Urothelium cell line (cell line): ENCODE measurements around the gene PPP1R9B.

Experiments
- DNase-seq: peaks from one replicate; pipeline ENCODE4 v3.0.0; 2011; ENCODE audit warnings: low spot score, mixed read lengths
- FAIRE-seq: peaks from 2 replicates; lab custom pipeline; 2011; peaks lifted over from hg19 to GRCh38; lab: Jason Lieb, UNC

The PPP1R9B gene

GRCh38 chr17:50174444-50174843, 24.0 kb upstream of the PPP1R9B start:
- DNase-seq: no peak
- FAIRE-seq: no peak

GRCh38 chr17:50173335-50173941, 23.0 kb upstream of the PPP1R9B start:
- FAIRE-seq: no peak
- DNase-seq: peak; percentile 73

- no peak for DNase-seq
- FAIRE-seq: no peak
Observed at GRCh38 chr17:50172936-50173334, 22.5 kb upstream of the PPP1R9B start.

GRCh38 chr17:50172130-50172529, 21.7 kb upstream of the PPP1R9B start:
- DNase-seq (no peak), FAIRE-seq (no peak)

GRCh38 chr17:50171371-50172071, 21.0 kb upstream of the PPP1R9B start:
- no peak for FAIRE-seq

GRCh38 chr17:50170662-50171370, 20.3 kb upstream of the PPP1R9B start:
- FAIRE-seq (no peak), DNase-seq (peak; percentile 59)

More at GRCh38 chr17:50171371-50172071, 21.0 kb upstream of the PPP1R9B start:
- no peak for DNase-seq

- DNase-seq (no peak), FAIRE-seq (peak; percentile 67)
Observed at GRCh38 chr17:50169881-50170459, 19.5 kb upstream of the PPP1R9B start.

GRCh38 chr17:50169121-50169764, 18.8 kb upstream of the PPP1R9B start:
- peak; percentile 86 for FAIRE-seq
- DNase-seq: peak; percentile 71

- FAIRE-seq: no peak
- no peak for DNase-seq
Observed at GRCh38 chr17:50168319-50168718, 17.8 kb upstream of the PPP1R9B start.

- FAIRE-seq: no peak
- DNase-seq: no peak
Observed at GRCh38 chr17:50167371-50167770, 16.9 kb upstream of the PPP1R9B start.

GRCh38 chr17:50166518-50167181, 16.2 kb upstream of the PPP1R9B start:
- FAIRE-seq: peak; percentile 92
- DNase-seq: no peak

GRCh38 chr17:50165867-50166517, 15.5 kb upstream of the PPP1R9B start, which contains the start of gene SGCA:
Gene SGCA (plus strand): TSS chr17:50166005. CDS start chr17:50166041, 36 bp downstream.
- DNase-seq (no peak), FAIRE-seq (no peak)

GRCh38 chr17:50165466-50165865, 15.0 kb upstream of the PPP1R9B start:
- FAIRE-seq (no peak), DNase-seq (no peak)

- FAIRE-seq: no peak
- no peak for DNase-seq
Observed at GRCh38 chr17:50165066-50165465, 14.6 kb upstream of the PPP1R9B start.

- DNase-seq (no peak), FAIRE-seq (no peak)
Observed at GRCh38 chr17:50164697-50164988, 14.2 kb upstream of the PPP1R9B start.

GRCh38 chr17:50163843-50164696, 13.6 kb upstream of the PPP1R9B start:
- DNase-seq (no peak), FAIRE-seq (no peak)

- no peak for FAIRE-seq
- no peak for DNase-seq
Observed at GRCh38 chr17:50162466-50163254, 12.2 kb upstream of the PPP1R9B start.

GRCh38 chr17:50161911-50162288, 11.4 kb upstream of the PPP1R9B start:
- DNase-seq (no peak), FAIRE-seq (no peak)
